Upper lobe of left lung (tissue), 4 donors: ENCODE measurements around the gene PGP.

Experiments used
- CTCF ChIP-seq, 6 experiments: fragments of 450-650 bp in 4 of 6; fragments of 200-600 bp in 2 of 6; sonication (generic) in 2 of 6; IDR thresholded peaks; one replicate each; pipeline ENCODE4 v1.5.1; 2016 to 2019; ENCODE audit warnings: antibody characterized with exemption in 6 of 6
- POLR2AphosphoS5 ChIP-seq, 2 donors: sonication (generic); formaldehyde crosslinking; IDR thresholded peaks; one replicate each; pipeline ENCODE4 v1.5.1; 2017; ENCODE audit warnings: antibody characterized with exemption in 2 of 2

GRCh38 chr16:2237102-2237482 is 22.5 kb upstream of the PGP start:
- TF ChIP-seq POLR2AphosphoS5 (IDR thresholded peaks at IDR 0.05) (no peak), CTCF (IDR thresholded peaks at IDR 0.05) (no peak)
